Stimulated activated CD8-positive, alpha-beta memory T cell treated with anti-CD3 and anti-CD28 coated beads, Interleukin-2, amount 100 ng/mL, for 1 hour (primary cell): ENCODE data around the gene TUBA8.
"Not testable (repeated sequence)": the region's sequence is repeated elsewhere in the genome, so short reads cannot be mapped to it uniquely, and the experiment has no call there.

ENCODE experiments used
- DNase-seq, 2 donors: peaks; one replicate each; pipeline ENCODE4 v3.0.0-alpha.2; 2020; ENCODE audit warnings: low read depth in 2 of 2

Gene TUBA8

DNA sequence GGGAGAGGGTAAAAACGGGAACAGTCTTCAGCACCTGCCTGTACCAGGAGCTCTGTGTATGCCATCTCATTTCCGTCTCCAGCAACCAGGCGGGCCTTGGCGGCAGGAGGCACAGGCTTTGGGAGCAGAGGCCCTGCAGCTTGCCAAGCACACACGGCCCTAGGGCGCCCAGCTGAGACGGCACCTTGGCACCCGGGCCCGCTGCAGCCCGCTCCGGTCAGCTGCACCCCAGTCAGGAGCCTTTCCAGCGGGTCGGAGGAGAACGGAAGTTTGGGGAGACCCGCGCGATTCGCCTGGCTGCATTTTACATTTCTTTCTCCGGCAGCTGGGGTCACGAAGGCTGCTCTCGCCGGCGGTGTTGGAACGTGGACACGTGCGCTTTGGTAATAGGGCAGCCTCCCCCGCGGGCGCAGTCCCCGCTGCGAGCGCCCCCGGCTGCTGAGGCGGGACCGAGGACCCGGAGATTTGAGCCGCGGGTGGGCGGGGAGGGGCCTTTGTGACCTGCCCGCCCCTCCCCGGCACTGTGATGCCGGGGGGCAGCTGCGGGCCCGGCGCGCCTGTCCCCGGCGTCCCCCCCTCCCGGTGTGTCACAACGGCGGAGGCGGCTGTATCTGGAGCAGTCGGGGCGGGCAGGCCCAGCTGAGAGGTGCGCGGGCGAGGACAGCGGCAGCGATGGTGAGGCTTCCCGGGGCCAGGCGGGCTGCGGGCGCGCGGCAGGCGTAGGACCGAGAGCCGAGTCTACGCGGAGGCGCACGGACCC, at the start of gene TUBA8:
Gene TUBA8, plus strand, starts transcription at position 616 of the 760 bp plus-strand sequence. Its CDS starts 57 bp downstream, at position 673.
- DNase-seq = no peak

- DNase-seq = no peak
Measured at GRCh38 chr22:18062421-18062820, 48.2 kb upstream of the TUBA8 start.

DNA sequence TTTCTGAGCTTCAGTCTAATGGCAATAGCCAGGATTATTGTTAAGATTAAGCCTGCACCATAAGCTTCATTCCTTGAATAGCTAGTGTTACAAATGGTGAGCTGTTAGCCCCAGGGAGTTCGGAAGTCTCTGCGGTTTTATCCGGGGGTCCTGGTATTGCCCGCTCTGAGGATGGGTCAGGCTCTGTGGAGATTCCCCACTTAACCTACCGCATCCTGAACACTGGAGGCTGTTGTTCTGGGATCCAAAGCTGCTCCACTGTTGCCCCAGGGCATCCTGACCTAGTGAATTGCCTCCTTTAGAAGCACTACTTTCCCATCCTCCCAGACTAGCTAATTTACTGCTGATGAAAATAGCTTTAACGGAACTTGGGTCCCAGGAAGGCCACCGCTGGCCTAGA, 47.3 kb upstream of the TUBA8 start:
- DNase-seq = no peak

DNA sequence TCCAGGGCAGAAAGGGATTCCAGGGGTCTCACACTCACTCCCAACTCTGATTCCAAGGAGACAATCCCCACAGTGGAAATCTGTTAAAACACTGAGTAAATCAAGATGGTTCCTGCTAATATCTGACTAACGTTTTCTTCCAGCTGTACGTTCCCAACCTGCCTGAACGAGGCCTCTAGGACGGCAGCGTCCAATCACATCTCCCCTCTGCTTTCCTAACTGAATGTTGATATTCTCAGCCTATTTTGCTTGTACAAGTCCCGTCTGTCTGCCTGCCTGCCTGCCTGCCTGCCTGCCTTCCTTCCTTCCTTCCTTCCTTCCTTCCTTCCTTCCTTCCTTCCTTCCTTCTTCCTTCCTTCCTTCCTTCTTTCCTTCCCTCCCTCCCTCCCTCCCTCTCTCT, 46.9 kb upstream of the TUBA8 start:
- DNase-seq = not testable (repeated sequence)

DNA sequence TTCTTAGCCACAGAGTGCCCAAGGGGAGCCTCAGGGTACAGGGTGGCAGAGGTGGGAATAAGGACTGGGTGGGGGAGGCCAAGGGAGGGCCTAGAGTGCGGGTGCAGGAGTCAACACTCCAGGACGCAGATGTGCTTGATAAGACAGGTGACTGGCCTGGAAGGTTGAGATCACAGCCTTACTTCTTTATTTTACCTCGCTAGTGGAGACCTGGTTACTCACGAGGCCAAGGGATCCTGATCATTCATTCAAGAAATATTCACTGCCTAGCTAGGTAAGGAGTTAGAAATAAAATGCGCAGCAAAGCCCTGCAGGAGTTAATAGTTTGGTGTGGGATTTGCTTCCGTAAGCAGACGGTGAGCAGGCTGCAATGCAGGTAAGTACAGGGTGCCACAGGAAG, 46.0 kb upstream of the TUBA8 start:
- no peak for DNase-seq

DNA sequence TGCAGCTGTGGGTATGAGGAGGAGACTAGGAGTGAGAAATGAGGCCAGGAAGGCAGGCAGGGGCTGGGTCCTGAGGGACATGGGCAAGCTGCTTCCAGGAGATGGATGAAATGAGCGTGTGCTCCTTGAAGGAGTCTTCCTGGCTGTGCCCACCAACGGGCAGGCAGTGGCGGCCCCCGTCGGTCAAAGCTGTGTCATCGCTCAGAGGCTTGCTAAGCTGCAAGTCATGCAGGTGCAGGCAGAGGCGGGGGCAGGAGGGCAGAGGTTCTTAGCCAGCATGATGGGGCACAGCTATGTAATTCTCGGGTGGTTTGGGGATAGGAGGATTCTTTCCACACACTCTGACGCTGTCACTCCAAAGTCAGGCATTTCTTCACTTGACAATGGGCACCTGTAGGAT, 45.4 kb upstream of the TUBA8 start:
- no peak for DNase-seq

DNA sequence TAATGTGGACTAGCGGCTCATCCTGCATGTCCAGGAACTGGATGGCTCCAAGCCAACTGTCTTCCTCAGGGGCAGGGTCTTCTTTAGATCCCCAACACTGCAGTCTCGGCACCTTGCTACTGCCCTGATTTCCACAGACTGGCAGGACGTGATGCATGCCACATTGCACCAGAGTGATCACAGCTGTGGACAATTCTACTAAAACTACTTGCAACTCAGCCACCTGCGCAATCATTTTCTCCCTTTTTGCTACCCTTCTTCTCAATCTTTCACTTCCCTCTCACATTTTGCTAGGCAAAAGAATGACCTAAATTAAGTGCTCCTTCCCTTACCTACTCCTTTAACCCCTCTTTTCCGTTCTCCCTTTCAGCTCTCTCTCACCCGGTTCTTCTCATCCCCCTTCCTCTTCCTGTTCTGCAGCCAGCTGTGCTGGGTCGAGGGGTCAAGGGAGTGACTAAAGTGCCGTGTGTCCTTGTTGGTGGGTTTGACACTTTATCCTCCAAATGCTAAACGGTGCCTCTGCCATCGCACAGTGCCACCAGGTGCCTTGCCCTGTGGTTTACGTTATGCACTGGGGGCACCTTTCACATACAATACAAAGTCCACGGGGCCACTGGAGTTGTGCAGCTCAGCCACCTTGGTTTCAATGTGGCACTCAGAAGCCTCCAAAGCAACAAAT, 44.3 kb upstream of the TUBA8 start:
- no peak for DNase-seq

DNA sequence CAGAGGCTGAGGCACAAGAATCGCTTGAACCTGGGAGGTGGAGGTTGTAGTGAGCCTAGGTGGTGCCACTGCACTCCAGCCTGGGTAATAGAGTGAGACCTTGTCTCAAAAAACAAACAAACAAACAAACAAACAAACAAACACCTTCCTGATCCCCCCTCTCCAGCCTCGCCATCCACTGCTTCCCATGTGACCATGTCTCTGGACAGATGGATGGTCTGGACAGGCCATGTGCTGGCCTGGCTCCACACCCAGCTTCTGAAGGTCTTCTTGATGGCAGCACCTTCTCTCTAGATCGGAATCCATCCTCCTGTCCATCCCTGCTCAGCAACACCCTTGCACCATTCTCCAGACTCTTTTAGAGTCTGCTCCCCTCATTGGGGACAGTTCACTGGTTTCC, 43.5 kb upstream of the TUBA8 start:
- no peak for DNase-seq

GRCh38 chr22:18067548-18068341, 42.9 kb upstream of the TUBA8 start:
- DNase-seq = no peak

- no peak for DNase-seq
Measured at GRCh38 chr22:18068381-18068988, 42.1 kb upstream of the TUBA8 start.

- no peak for DNase-seq
Measured at GRCh38 chr22:18069041-18069440, 41.6 kb upstream of the TUBA8 start.

GRCh38 chr22:18070041-18070440, 40.6 kb upstream of the TUBA8 start:
- no peak for DNase-seq

- DNase-seq = no peak
Measured at GRCh38 chr22:18070556-18071306, 39.9 kb upstream of the TUBA8 start.

DNA sequence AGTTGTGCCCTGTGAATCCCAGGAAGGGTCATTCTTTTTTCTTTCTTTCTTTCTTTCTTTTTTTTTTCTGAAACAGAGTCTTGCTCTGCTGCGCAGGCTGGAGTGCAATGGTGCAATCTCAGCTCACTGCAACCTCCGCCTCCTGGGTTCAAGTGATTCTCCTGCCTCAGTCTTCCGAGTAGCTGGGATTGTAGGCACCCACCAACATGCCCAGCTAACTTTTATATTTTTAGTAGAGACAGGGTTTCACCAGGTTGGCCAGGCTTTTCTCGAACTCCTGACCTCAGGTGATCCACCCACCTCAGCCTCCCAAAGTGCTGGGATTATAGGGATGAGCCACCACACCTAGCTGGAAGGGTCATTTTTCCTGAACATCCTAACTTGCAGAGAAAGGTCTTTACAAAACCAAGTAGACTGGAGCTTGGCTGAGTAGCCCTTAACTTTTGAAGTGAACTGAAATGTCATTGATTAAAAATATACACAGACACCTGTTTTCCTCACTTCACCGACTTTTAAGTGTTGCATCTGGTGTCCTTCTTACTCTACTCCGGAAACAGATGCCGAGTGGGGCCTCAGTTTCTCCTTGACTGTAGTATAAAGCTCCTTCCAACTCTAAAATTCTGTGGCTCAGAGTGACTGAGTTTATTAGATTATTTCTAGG, 39.2 kb upstream of the TUBA8 start:
- not testable (repeated sequence) for DNase-seq

GRCh38 chr22:18071968-18072310, 38.7 kb upstream of the TUBA8 start:
- no peak for DNase-seq

DNA sequence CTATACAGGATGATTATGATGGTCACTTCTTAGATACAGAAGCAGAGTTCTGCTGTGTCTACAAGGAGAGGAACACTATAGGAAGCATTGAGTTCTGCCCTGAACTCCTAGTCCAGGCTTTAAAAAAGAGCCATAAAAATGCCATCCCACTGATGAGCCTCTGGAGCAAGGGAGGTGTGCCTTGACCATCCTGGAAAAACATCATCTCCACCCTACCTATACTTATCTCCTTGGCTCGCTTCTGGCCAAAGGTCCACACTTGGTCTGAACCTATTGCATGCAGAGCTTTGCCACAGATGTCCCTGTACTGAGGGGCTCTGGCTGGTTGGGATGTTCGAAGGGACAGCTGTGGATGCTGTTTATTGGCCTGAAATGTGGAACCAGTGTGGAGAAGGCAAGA, 37.1 kb upstream of the TUBA8 start:
- DNase-seq = no peak

GRCh38 chr22:18073927-18074326, 36.7 kb upstream of the TUBA8 start:
- DNase-seq = not testable (repeated sequence)

GRCh38 chr22:18075101-18075719, 35.4 kb upstream of the TUBA8 start:
- DNase-seq = no peak

- no peak for DNase-seq
Measured at GRCh38 chr22:18075720-18076497, 34.7 kb upstream of the TUBA8 start.
